Measurements from ENCODE around the gene MAD1L1. TPM values are rescaled to one million over a fixed set of nuclear protein-coding genes. Genes with fewer than 3 reads are reported as not detected.

MAD1L1 gene
- total and polyA plus RNA-seq, 7 experiments from 2014 or later, result 112 to 314 (median 136) TPM

- H3K27me3 ChIP-seq (ENCODE audit: control insufficient read depth in 2 of 2, insufficient read depth in 2 of 2, low read length in 2 of 2), result no peaks in the 10 kb centered on the region
- POLR2A ChIA-PET, result no interaction called here
- ATAC-seq (no peak), DNase-seq (no peak)
- Mint-ChIP-seq H3K4me1 (peaks cover 31 to 64% (median 48%) of the 10 kb centered on the region in 7 donors), H3K4me3 (peak overlapping the region in 7 of 10 donors; percentile 25 to 79 (median 52)), H3K27ac (peak overlapping the region in 6 of 9 donors; percentile 31 to 71 (median 46)), H3K27me3 (no peaks in the 10 kb centered on the region), H3K9me3 (peaks cover 0 to 16% (median 0%) of the 10 kb centered on the region in 11 donors), H3K36me3 (peaks cover 20 to 60% (median 35%) of the 10 kb centered on the region in 5 donors)
- peaks cover 12 to 70% (median 12%) of the 10 kb centered on the region in 3 experiments for H3K36me3 ChIP-seq (ENCODE audit: control insufficient read depth in 2 of 3, insufficient read depth in 3 of 3, low read length in 3 of 3)
- H3K4me1 ChIP-seq (ENCODE audit: control insufficient read depth in 2 of 2, insufficient read depth in 2 of 2, low read length in 2 of 2), result peaks cover 20 to 27% of the 10 kb centered on the region in 2 donors
- H3K27ac ChIP-seq (ENCODE audit: low read depth, low read length), result peak overlapping the region; percentile 16
- no peak overlapping the region for H3K4me3 ChIP-seq (ENCODE audit: low read length)
- CTCF ChIA-PET, result no interaction called here
- no peaks in the 10 kb centered on the region for H3K9me3 ChIP-seq (ENCODE audit: control insufficient read depth in 2 of 3, low read length in 3 of 3)
- intact Hi-C loops (cut with micrococcal nuclease), result no loop called here
Measured at GRCh38 chr7:1936006-1936310, 296.8 kb downstream of the MAD1L1 start.

GRCh38 chr7:1935176-1936005 lies 297.4 kb downstream of the MAD1L1 start:
- Histone ChIP-seq H3K4me1 (ENCODE audit: control insufficient read depth in 2 of 2, insufficient read depth in 2 of 2, low read length in 2 of 2) (peaks cover 16 to 23% of the 10 kb centered on the region in 2 donors), H3K4me3 (ENCODE audit: low read length) (no peak overlapping the region), H3K9me3 (ENCODE audit: control insufficient read depth in 2 of 3, low read length in 3 of 3) (no peaks in the 10 kb centered on the region), H3K27me3 (ENCODE audit: control insufficient read depth in 2 of 2, insufficient read depth in 2 of 2, low read length in 2 of 2) (no peaks in the 10 kb centered on the region), H3K27ac (ENCODE audit: low read depth, low read length) (no peak overlapping the region), H3K36me3 (ENCODE audit: control insufficient read depth in 2 of 3, insufficient read depth in 3 of 3, low read length in 3 of 3) (peaks cover 12 to 75% (median 12%) of the 10 kb centered on the region in 3 experiments)
- Mint-ChIP-seq H3K4me1 (peaks cover 28 to 58% (median 44%) of the 10 kb centered on the region in 7 donors), H3K4me3 (peak overlapping the region in 4 of 10 donors; percentile 27 to 79 (median 58)), H3K36me3 (peaks cover 20 to 65% (median 35%) of the 10 kb centered on the region in 5 donors), H3K9me3 (peaks cover 0 to 16% (median 0%) of the 10 kb centered on the region in 11 donors), H3K27me3 (no peaks in the 10 kb centered on the region), H3K27ac (peak overlapping the region in 5 of 9 donors; percentile 19 to 75 (median 31))
- intact Hi-C loops (cut with micrococcal nuclease), result no loop called here
- ATAC-seq (no peak), DNase-seq (no peak)
- POLR2A ChIA-PET, result no interaction called here
- CTCF ChIA-PET, result no interaction called here

GRCh38 chr7:1934756-1935155 lies 298.0 kb downstream of the MAD1L1 start:
- POLR2A ChIA-PET, result no interaction called here
- H3K4me3 Mint-ChIP-seq, result peak overlapping the region in 7 of 10 donors; percentile 11 to 79 (median 47)
- Histone ChIP-seq H3K4me1 (ENCODE audit: control insufficient read depth in 2 of 2, insufficient read depth in 2 of 2, low read length in 2 of 2) (peaks cover 16 to 23% of the 10 kb centered on the region in 2 donors), H3K4me3 (ENCODE audit: low read length) (no peak overlapping the region), H3K9me3 (ENCODE audit: control insufficient read depth in 2 of 3, low read length in 3 of 3) (no peaks in the 10 kb centered on the region), H3K27me3 (ENCODE audit: control insufficient read depth in 2 of 2, insufficient read depth in 2 of 2, low read length in 2 of 2) (no peaks in the 10 kb centered on the region), H3K36me3 (ENCODE audit: control insufficient read depth in 2 of 3, insufficient read depth in 3 of 3, low read length in 3 of 3) (peaks cover 12 to 72% (median 12%) of the 10 kb centered on the region in 3 experiments), H3K27ac (ENCODE audit: low read depth, low read length) (no peak overlapping the region)
- no peak for ATAC-seq
- no peak for DNase-seq
- H3K4me1 Mint-ChIP-seq, result peaks cover 28 to 57% (median 44%) of the 10 kb centered on the region in 7 donors
- H3K9me3 Mint-ChIP-seq, result peaks cover 0 to 16% (median 0%) of the 10 kb centered on the region in 11 donors
- H3K27me3 Mint-ChIP-seq, result no peaks in the 10 kb centered on the region
- H3K36me3 Mint-ChIP-seq, result peaks cover 20 to 65% (median 35%) of the 10 kb centered on the region in 5 donors
- CTCF ChIA-PET, result no interaction called here
- intact Hi-C loops (cut with micrococcal nuclease), result no loop called here
- peak overlapping the region; percentile 30 to 90 (median 77) for H3K27ac Mint-ChIP-seq

- Histone ChIP-seq H3K27ac (ENCODE audit: low read depth, low read length) (no peak overlapping the region), H3K4me3 (ENCODE audit: low read length) (no peak overlapping the region), H3K4me1 (ENCODE audit: control insufficient read depth in 2 of 2, insufficient read depth in 2 of 2, low read length in 2 of 2) (peaks cover 16 to 23% of the 10 kb centered on the region in 2 donors), H3K9me3 (ENCODE audit: control insufficient read depth in 2 of 3, low read length in 3 of 3) (no peaks in the 10 kb centered on the region), H3K27me3 (ENCODE audit: control insufficient read depth in 2 of 2, insufficient read depth in 2 of 2, low read length in 2 of 2) (no peaks in the 10 kb centered on the region), H3K36me3 (ENCODE audit: control insufficient read depth in 2 of 3, insufficient read depth in 3 of 3, low read length in 3 of 3) (peaks cover 12 to 72% (median 12%) of the 10 kb centered on the region in 3 experiments)
- ATAC-seq (no peak), DNase-seq (no peak)
- Mint-ChIP-seq H3K27ac (peak overlapping the region in 8 of 9 donors; percentile 32 to 91 (median 82)), H3K9me3 (peaks cover 0 to 17% (median 0%) of the 10 kb centered on the region in 11 donors), H3K4me1 (peaks cover 24 to 55% (median 42%) of the 10 kb centered on the region in 7 donors), H3K4me3 (peak overlapping the region in 4 of 10 donors; percentile 28 to 79 (median 46)), H3K27me3 (no peaks in the 10 kb centered on the region), H3K36me3 (peaks cover 20 to 60% (median 32%) of the 10 kb centered on the region in 5 donors)
- POLR2A ChIA-PET, result no interaction called here
- CTCF ChIA-PET, result no interaction called here
- intact Hi-C loops (cut with micrococcal nuclease), result no loop called here
Measured at GRCh38 chr7:1934017-1934416, 298.7 kb downstream of the MAD1L1 start.

GRCh38 chr7:1933066-1933750 lies 299.5 kb downstream of the MAD1L1 start:
- H3K27ac ChIP-seq (ENCODE audit: low read depth, low read length), result no peak overlapping the region
- H3K36me3 ChIP-seq (ENCODE audit: control insufficient read depth in 2 of 3, insufficient read depth in 3 of 3, low read length in 3 of 3), result peaks cover 12 to 77% (median 12%) of the 10 kb centered on the region in 3 experiments
- ChIA-PET CTCF (no interaction called here), POLR2A (no interaction called here)
- no peaks in the 10 kb centered on the region for H3K9me3 ChIP-seq (ENCODE audit: control insufficient read depth in 2 of 3, low read length in 3 of 3)
- Mint-ChIP-seq H3K27me3 (peaks cover 0 to 2% (median 0%) of the 10 kb centered on the region in 5 donors), H3K4me3 (peak overlapping the region in 2 of 10 donors; percentile 28 to 64), H3K27ac (peak overlapping the region in 5 of 9 donors; percentile 32 to 79 (median 69)), H3K9me3 (peaks cover 0 to 14% (median 0%) of the 10 kb centered on the region in 11 donors), H3K4me1 (peaks cover 19 to 55% (median 40%) of the 10 kb centered on the region in 7 donors), H3K36me3 (peaks cover 18 to 53% (median 24%) of the 10 kb centered on the region in 5 donors)
- no peak overlapping the region for H3K4me3 ChIP-seq (ENCODE audit: low read length)
- intact Hi-C loops (cut with micrococcal nuclease), result no loop called here
- DNase-seq (no peak), ATAC-seq (no peak)
- H3K4me1 ChIP-seq (ENCODE audit: control insufficient read depth in 2 of 2, insufficient read depth in 2 of 2, low read length in 2 of 2), result peaks cover 11 to 28% of the 10 kb centered on the region in 2 donors
- no peaks in the 10 kb centered on the region for H3K27me3 ChIP-seq (ENCODE audit: control insufficient read depth in 2 of 2, insufficient read depth in 2 of 2, low read length in 2 of 2)

GRCh38 chr7:1931951-1932270 lies 300.8 kb downstream of the MAD1L1 start:
- Mint-ChIP-seq H3K4me3 (peak overlapping the region in 1 of 10 donors; percentile 10), H3K36me3 (peaks cover 16 to 57% (median 22%) of the 10 kb centered on the region in 5 donors)

More at GRCh38 chr7:1931951-1932270, 300.8 kb downstream of the MAD1L1 start:
- Histone ChIP-seq H3K4me3 (ENCODE audit: low read length) (no peak overlapping the region), H3K4me1 (ENCODE audit: control insufficient read depth in 2 of 2, insufficient read depth in 2 of 2, low read length in 2 of 2) (peaks cover 11 to 31% of the 10 kb centered on the region in 2 donors), H3K9me3 (ENCODE audit: control insufficient read depth in 2 of 3, low read length in 3 of 3) (no peaks in the 10 kb centered on the region), H3K27ac (ENCODE audit: low read depth, low read length) (no peak overlapping the region), H3K27me3 (ENCODE audit: control insufficient read depth in 2 of 2, insufficient read depth in 2 of 2, low read length in 2 of 2) (no peaks in the 10 kb centered on the region), H3K36me3 (ENCODE audit: control insufficient read depth in 2 of 3, insufficient read depth in 3 of 3, low read length in 3 of 3) (peaks cover 9 to 71% (median 12%) of the 10 kb centered on the region in 3 experiments)
- Mint-ChIP-seq H3K27me3 (peaks cover 0 to 4% (median 0%) of the 10 kb centered on the region in 5 donors), H3K4me1 (peaks cover 25 to 60% (median 48%) of the 10 kb centered on the region in 7 donors), H3K9me3 (peaks cover 0 to 19% (median 0%) of the 10 kb centered on the region in 11 donors), H3K27ac (peak overlapping the region; percentile 13 to 91 (median 67))
- POLR2A ChIA-PET, result no interaction called here
- CTCF ChIA-PET, result no interaction called here
- no peak for ATAC-seq
- no peak for DNase-seq
- intact Hi-C loops (cut with micrococcal nuclease), result no loop called here
